ENCODE results near the gene KLF16.

- TF ChIP-seq, protein P1, sequence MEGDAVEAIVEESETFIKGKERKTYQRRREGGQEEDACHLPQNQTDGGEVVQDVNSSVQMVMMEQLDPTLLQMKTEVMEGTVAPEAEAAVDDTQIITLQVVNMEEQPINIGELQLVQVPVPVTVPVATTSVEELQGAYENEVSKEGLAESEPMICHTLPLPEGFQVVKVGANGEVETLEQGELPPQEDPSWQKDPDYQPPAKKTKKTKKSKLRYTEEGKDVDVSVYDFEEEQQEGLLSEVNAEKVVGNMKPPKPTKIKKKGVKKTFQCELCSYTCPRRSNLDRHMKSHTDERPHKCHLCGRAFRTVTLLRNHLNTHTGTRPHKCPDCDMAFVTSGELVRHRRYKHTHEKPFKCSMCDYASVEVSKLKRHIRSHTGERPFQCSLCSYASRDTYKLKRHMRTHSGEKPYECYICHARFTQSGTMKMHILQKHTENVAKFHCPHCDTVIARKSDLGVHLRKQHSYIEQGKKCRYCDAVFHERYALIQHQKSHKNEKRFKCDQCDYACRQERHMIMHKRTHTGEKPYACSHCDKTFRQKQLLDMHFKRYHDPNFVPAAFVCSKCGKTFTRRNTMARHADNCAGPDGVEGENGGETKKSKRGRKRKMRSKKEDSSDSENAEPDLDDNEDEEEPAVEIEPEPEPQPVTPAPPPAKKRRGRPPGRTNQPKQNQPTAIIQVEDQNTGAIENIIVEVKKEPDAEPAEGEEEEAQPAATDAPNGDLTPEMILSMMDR (IDR thresholded peaks at IDR 0.05; ENCODE audit: low read length), result no peak
- TF ChIP-seq EZH2 (IDR thresholded peaks at IDR 0.05; ENCODE audit: borderline replicate concordance, low read length), result no peak
Measured at GRCh38 chr19:1822210-1822609, 41.2 kb downstream of the KLF16 start.

Data from OCI-LY1 (cell line).